Measurements from ENCODE around the gene ERC2. TPM values are rescaled to one million over a fixed set of nuclear protein-coding genes. Genes with fewer than 3 reads are reported as not detected.

Gene ERC2
- polyA plus RNA-seq, 2 of the 4 experiments (the other 2 are of a cell fraction) = 0.16 TPM; not detected in 1

- ChIA-PET POLR2A (no interaction called here), CTCF (no interaction called here)
- Histone ChIP-seq H3K27ac (no peak overlapping the region), H3K4me3 (no peak overlapping the region), H3K9me3 (no peaks in the 10 kb centered on the region), H3K4me2 (no peak overlapping the region), H3K4me1 (no peaks in the 10 kb centered on the region)
- 30% methylated on average over 3 of the region's 3 CpGs for WGBS (ENCODE audit: missing lambda C conversion rate)
- ATAC-seq = no peak
- DNase-seq (ENCODE audit: low read depth in 1 of 2, low spot score in 1 of 2) = no peak
- no peak for TF ChIP-seq GATA3 (IDR thresholded peaks at IDR 0.05; ENCODE audit: borderline replicate concordance)
- no peak for TF ChIP-seq ZSCAN20 (CRISPR knock-in tag; IDR thresholded peaks at IDR 0.05)
- no peak for TF ChIP-seq CTCF (IDR thresholded peaks at IDR 0.05)
- no peak for TF ChIP-seq EHF (CRISPR knock-in tag; IDR thresholded peaks at IDR 0.05)
- no peak for FAIRE-seq
Observed at GRCh38 chr3:55676643-55677042, 791.6 kb downstream of the ERC2 start.

GRCh38 chr3:55675478-55675877 lies 792.8 kb downstream of the ERC2 start:
- Histone ChIP-seq H3K4me3 (no peak overlapping the region), H3K4me1 (no peaks in the 10 kb centered on the region), H3K4me2 (no peak overlapping the region), H3K27ac (no peak overlapping the region), H3K9me3 (no peaks in the 10 kb centered on the region)
- ChIA-PET POLR2A (no interaction called here), CTCF (interaction anchor here (0.9 kb wide), 1 partner anchor 62 kb away, joined by 3 read pairs; no protein-coding TSS in a partner anchor)
- DNase-seq (ENCODE audit: low read depth in 1 of 2, low spot score in 1 of 2) (no peak), FAIRE-seq (no peak), ATAC-seq (no peak)
- TF ChIP-seq HDAC2 (IDR thresholded peaks at IDR 0.05) (no peak), CHD2 (IDR thresholded peaks at IDR 0.05; ENCODE audit: low read length, partially characterized antibody) (no peak), EP300 (IDR thresholded peaks at IDR 0.05) (no peak), USF2 (IDR thresholded peaks at IDR 0.05) (no peak), NR3C1 (IDR thresholded peaks at IDR 0.05) (no peak), EHMT2 (IDR thresholded peaks at IDR 0.05; ENCODE audit: low read depth) (no peak), MAX (IDR thresholded peaks at IDR 0.05) (no peak), SMC3 (IDR thresholded peaks at IDR 0.05) (no peak), ZNF302 (CRISPR knock-in tag; IDR thresholded peaks at IDR 0.05) (no peak), E2F6 (IDR thresholded peaks at IDR 0.05; ENCODE audit: borderline replicate concordance, low read depth) (no peak), KDM1A (IDR thresholded peaks at IDR 0.05; ENCODE audit: low read depth) (no peak), JUNB (IDR thresholded peaks at IDR 0.05) (no peak), ZC3H11A (IDR thresholded peaks at IDR 0.05) (no peak), SREBF2 (IDR thresholded peaks at IDR 0.05) (no peak), ZSCAN20 (CRISPR knock-in tag; IDR thresholded peaks at IDR 0.05) (no peak)
- 5% methylated on average over 3 of the region's 3 CpGs for WGBS (ENCODE audit: missing lambda C conversion rate)

GRCh38 chr3:55673764-55674163 lies 794.5 kb downstream of the ERC2 start:
- no peak for FAIRE-seq
- DNase-seq (ENCODE audit: low read depth in 1 of 2, low spot score in 1 of 2) = no peak
- Histone ChIP-seq H3K9me3 (no peaks in the 10 kb centered on the region), H3K4me3 (no peak overlapping the region), H3K4me2 (no peak overlapping the region), H3K4me1 (no peaks in the 10 kb centered on the region), H3K27ac (no peak overlapping the region)
- CTCF ChIA-PET = no interaction called here
- ATAC-seq = no peak
- POLR2A ChIA-PET = no interaction called here
- 54% methylated on average over 4 of the region's 6 CpGs for WGBS (ENCODE audit: missing lambda C conversion rate)
- TF ChIP-seq HOXB5 (CRISPR knock-in tag; IDR thresholded peaks at IDR 0.05) = no peak
- no peak for TF ChIP-seq CBX2 (IDR thresholded peaks at IDR 0.05; ENCODE audit: borderline replicate concordance, low read depth)
- TF ChIP-seq CHD2 (IDR thresholded peaks at IDR 0.05; ENCODE audit: low read length, partially characterized antibody) = no peak
- no peak for TF ChIP-seq HDAC2 (IDR thresholded peaks at IDR 0.05)
- no peak for TF ChIP-seq E2F6 (IDR thresholded peaks at IDR 0.05; ENCODE audit: borderline replicate concordance, low read depth)
- no peak for TF ChIP-seq JUNB (IDR thresholded peaks at IDR 0.05)
- TF ChIP-seq EHMT2 (IDR thresholded peaks at IDR 0.05; ENCODE audit: low read depth) = no peak
- no peak for TF ChIP-seq MAZ (IDR thresholded peaks at IDR 0.05; ENCODE audit: borderline replicate concordance, low read depth, low read length)
- no peak for TF ChIP-seq BCL3 (IDR thresholded peaks at IDR 0.05)
- no peak for TF ChIP-seq HEYL (CRISPR knock-in tag; IDR thresholded peaks at IDR 0.05)
- no peak for TF ChIP-seq RCOR1 (IDR thresholded peaks at IDR 0.05; ENCODE audit: low read depth, low read length)
- TF ChIP-seq POLR2AphosphoS2 (conservative IDR thresholded peaks at IDR 0.05; ENCODE audit: low read length) = no peak
- no peak for TF ChIP-seq JUN (IDR thresholded peaks at IDR 0.05)
- TF ChIP-seq KDM1A (IDR thresholded peaks at IDR 0.05; ENCODE audit: low read depth) = no peak
- TF ChIP-seq ATOH8 (CRISPR knock-in tag; IDR thresholded peaks at IDR 0.05; ENCODE audit: low read depth) = no peak
